ENCODE data around the gene ADIPOR2. TPM values are rescaled to one million over a fixed set of nuclear protein-coding genes. Genes with fewer than 3 reads are reported as not detected.

ADIPOR2 gene
- total RNA-seq, 1 donor from 2014 or later, result 54.0 TPM

- intact Hi-C loops (cut with DNase I), result no loop called here
These were observed 134.7 kb downstream of the ADIPOR2 start for GRCh38 chr12:1825382-1826102.

GRCh38 chr12:1826401-1826800 is 135.5 kb downstream of the ADIPOR2 start:
- Histone ChIP-seq H3K27ac (no peak overlapping the region), H3K4me3 (no peak overlapping the region), H3K4me1 (peaks cover 4% of the 10 kb centered on the region), H3K27me3 (peaks cover 3% of the 10 kb centered on the region), H3K36me3 (no peaks in the 10 kb centered on the region), H3K9me3 (no peaks in the 10 kb centered on the region)
- TF ChIP-seq POLR2A (IDR thresholded peaks at IDR 0.05) (no peak), POLR2AphosphoS5 (IDR thresholded peaks at IDR 0.05; ENCODE audit: insufficient read depth in 1 of 2, low read depth in 1 of 2) (no peak), CTCF (IDR thresholded peaks at IDR 0.05) (no peak)
- DNase-seq (ENCODE audit: extremely low spot score in 2 of 2), result no peak
- intact Hi-C loops (cut with DNase I), result no loop called here

More at GRCh38 chr12:1825382-1826102, 134.7 kb downstream of the ADIPOR2 start:
- no peak for DNase-seq (ENCODE audit: extremely low spot score in 2 of 2)
- Histone ChIP-seq H3K36me3 (no peaks in the 10 kb centered on the region), H3K27me3 (no peaks in the 10 kb centered on the region), H3K9me3 (no peaks in the 10 kb centered on the region), H3K4me3 (no peak overlapping the region), H3K4me1 (no peaks in the 10 kb centered on the region), H3K27ac (no peak overlapping the region)
- TF ChIP-seq CTCF (IDR thresholded peaks at IDR 0.05), result no peak
- TF ChIP-seq POLR2AphosphoS5 (IDR thresholded peaks at IDR 0.05; ENCODE audit: insufficient read depth in 1 of 2, low read depth in 1 of 2), result no peak
- no peak for TF ChIP-seq POLR2A (IDR thresholded peaks at IDR 0.05)

GRCh38 chr12:1826867-1827705 is 136.2 kb downstream of the ADIPOR2 start:
- TF ChIP-seq POLR2A (IDR thresholded peaks at IDR 0.05) (no peak), CTCF (IDR thresholded peaks at IDR 0.05) (no peak), POLR2AphosphoS5 (IDR thresholded peaks at IDR 0.05; ENCODE audit: insufficient read depth in 1 of 2, low read depth in 1 of 2) (no peak)
- intact Hi-C loops (cut with DNase I), result no loop called here
- H3K9me3 ChIP-seq, result no peaks in the 10 kb centered on the region
- no peak overlapping the region for H3K27ac ChIP-seq
- H3K36me3 ChIP-seq, result no peaks in the 10 kb centered on the region
- H3K4me3 ChIP-seq, result no peak overlapping the region
- DNase-seq (ENCODE audit: extremely low spot score in 2 of 2), result no peak
- peaks cover 5% of the 10 kb centered on the region for H3K27me3 ChIP-seq
- peaks cover 4% of the 10 kb centered on the region for H3K4me1 ChIP-seq

- intact Hi-C loops (cut with DNase I), result no loop called here
- no peaks in the 10 kb centered on the region for H3K9me3 ChIP-seq
- DNase-seq (ENCODE audit: extremely low spot score in 2 of 2), result no peak
- peaks cover 5% of the 10 kb centered on the region for H3K27me3 ChIP-seq
- no peak overlapping the region for H3K27ac ChIP-seq
- H3K36me3 ChIP-seq, result no peaks in the 10 kb centered on the region
- no peak overlapping the region for H3K4me3 ChIP-seq
- TF ChIP-seq POLR2A (IDR thresholded peaks at IDR 0.05), result no peak
- no peak for TF ChIP-seq CTCF (IDR thresholded peaks at IDR 0.05)
- no peak for TF ChIP-seq POLR2AphosphoS5 (IDR thresholded peaks at IDR 0.05; ENCODE audit: insufficient read depth in 1 of 2, low read depth in 1 of 2)
- H3K4me1 ChIP-seq, result peaks cover 4% of the 10 kb centered on the region
These were observed 137.2 kb downstream of the ADIPOR2 start for GRCh38 chr12:1827826-1828805.
